ENCODE measurements around the gene GRP. TPM values are rescaled to one million over a fixed set of nuclear protein-coding genes. Genes with fewer than 3 reads are reported as not detected.

Gene GRP
- total and polyA plus RNA-seq, 4 donors = not detected

GRCh38 chr18:59189746-59190145 lies 30.2 kb upstream of the GRP start:
- no peaks in the 10 kb centered on the region for H3K27me3 ChIP-seq (ENCODE audit: control insufficient read depth in 4 of 4, insufficient read depth in 4 of 4, low read length in 3 of 4)
- 81% methylated on average over 1 of the region's 1 CpG for WGBS
- no peak overlapping the region for H3K27ac ChIP-seq (ENCODE audit: low read depth in 1 of 2, low read length in 2 of 2)
- H3K9me3 ChIP-seq (ENCODE audit: control insufficient read depth in 4 of 4, low read length in 3 of 4) = peaks cover 0 to 3% (median 1%) of the 10 kb centered on the region in 4 donors
- H3K4me3 ChIP-seq (ENCODE audit: low read depth in 1 of 3, low read length in 3 of 3) = no peak overlapping the region
- DNase-seq (ENCODE audit: low spot score) = no peak
- no peaks in the 10 kb centered on the region for H3K4me1 ChIP-seq (ENCODE audit: control insufficient read depth in 4 of 4, insufficient read depth in 4 of 4, low read length in 3 of 4)
- H3K36me3 ChIP-seq (ENCODE audit: control insufficient read depth in 4 of 4, insufficient read depth in 3 of 4, low read depth in 1 of 4, low read length in 3 of 4) = no peaks in the 10 kb centered on the region
- no peak overlapping the region for H3K9ac ChIP-seq (ENCODE audit: low read depth in 1 of 2, low read length in 2 of 2)
- no peak for TF ChIP-seq FOXA2 (IDR thresholded peaks at IDR 0.05)
- TF ChIP-seq ZBTB33 (IDR thresholded peaks at IDR 0.05) = no peak
- TF ChIP-seq RXRA (IDR thresholded peaks at IDR 0.05) = no peak
- no peak for TF ChIP-seq ATF3 (IDR thresholded peaks at IDR 0.05)
- TF ChIP-seq JUND (IDR thresholded peaks at IDR 0.05) = no peak

GRCh38 chr18:59196161-59196725 lies 23.7 kb upstream of the GRP start:
- WGBS = 55% methylated on average over 4 of the region's 4 CpGs
- H3K27ac ChIP-seq (ENCODE audit: low read depth in 1 of 2, low read length in 2 of 2) = no peak overlapping the region
- no peak overlapping the region for H3K4me3 ChIP-seq (ENCODE audit: low read depth in 1 of 3, low read length in 3 of 3)
- no peak for DNase-seq (ENCODE audit: low spot score)
- no peaks in the 10 kb centered on the region for H3K36me3 ChIP-seq (ENCODE audit: control insufficient read depth in 4 of 4, insufficient read depth in 3 of 4, low read depth in 1 of 4, low read length in 3 of 4)
- TF ChIP-seq REST (IDR thresholded peaks at IDR 0.05) (no peak), GABPA (IDR thresholded peaks at IDR 0.05 in 1 of 2, conservative IDR thresholded peaks at IDR 0.05 in 1 of 2) (no peak), RXRA (IDR thresholded peaks at IDR 0.05) (no peak), FOXA2 (IDR thresholded peaks at IDR 0.05) (no peak), YY1 (IDR thresholded peaks at IDR 0.05) (no peak), ZBTB33 (IDR thresholded peaks at IDR 0.05) (no peak), FOXA1 (IDR thresholded peaks at IDR 0.05) (no peak), NR2F2 (IDR thresholded peaks at IDR 0.05) (no peak), CTCF (IDR thresholded peaks at IDR 0.05; ENCODE audit: low read depth, low read length, missing input control) (no peak), EGR1 (IDR thresholded peaks at IDR 0.05; ENCODE audit: low read depth in 2 of 2) (no peak), ATF3 (IDR thresholded peaks at IDR 0.05) (no peak), MAX (IDR thresholded peaks at IDR 0.05) (no peak), RAD21 (IDR thresholded peaks at IDR 0.05) (no peak), SP1 (IDR thresholded peaks at IDR 0.05) (no peak), TAF1 (conservative IDR thresholded peaks at IDR 0.05) (no peak), HNF4G (IDR thresholded peaks at IDR 0.05) (no peak), JUND (IDR thresholded peaks at IDR 0.05) (no peak), HNF4A (conservative IDR thresholded peaks at IDR 0.05) (no peak)
- no peaks in the 10 kb centered on the region for H3K9me3 ChIP-seq (ENCODE audit: control insufficient read depth in 4 of 4, low read length in 3 of 4)
- peaks cover 0 to 2% (median 0%) of the 10 kb centered on the region in 4 donors for H3K27me3 ChIP-seq (ENCODE audit: control insufficient read depth in 4 of 4, insufficient read depth in 4 of 4, low read length in 3 of 4)
- no peak overlapping the region for H3K9ac ChIP-seq (ENCODE audit: low read depth in 1 of 2, low read length in 2 of 2)
- no peaks in the 10 kb centered on the region for H3K4me1 ChIP-seq (ENCODE audit: control insufficient read depth in 4 of 4, insufficient read depth in 4 of 4, low read length in 3 of 4)
